Fibroblast of pulmonary artery (primary cell): Measurements from ENCODE around the gene GP5.

ENCODE experiments used
- DNase-seq: peaks from one replicate; pipeline ENCODE4 v3.0.0-alpha.2; 2010; ENCODE audit warnings: low read depth
- H3K4me3 ChIP-seq: replicated peaks from 2 replicates; pipeline ENCODE4 v1.5.1; 2011; ENCODE audit warnings: low read depth, mild to moderate bottlenecking, control low read depth, low read length, moderate library complexity
- CTCF ChIP-seq: IDR thresholded peaks from 2 replicates; pipeline ENCODE4 v1.5.1; 2011; ENCODE audit warnings: mild to moderate bottlenecking, control low read depth, low read length, inconsistent platforms; ENCODE audit errors: missing control alignments

GP5 gene

GRCh38 chr3:194384569-194385001 lies 14.5 kb downstream of the GP5 start:
- no peak for TF ChIP-seq CTCF
- no peak overlapping the region for H3K4me3 ChIP-seq
- no peak for DNase-seq

GRCh38 chr3:194384156-194384555 lies 14.9 kb downstream of the GP5 start:
- TF ChIP-seq CTCF = no peak
- no peak for DNase-seq
- H3K4me3 ChIP-seq = no peak overlapping the region

- H3K4me3 ChIP-seq = no peak overlapping the region
- DNase-seq = no peak
- TF ChIP-seq CTCF = no peak
Measured at GRCh38 chr3:194383276-194383940, 15.7 kb downstream of the GP5 start.

GRCh38 chr3:194382892-194383223 lies 16.2 kb downstream of the GP5 start:
- no peak overlapping the region for H3K4me3 ChIP-seq
- TF ChIP-seq CTCF = no peak
- no peak for DNase-seq

GRCh38 chr3:194382196-194382891 lies 16.7 kb downstream of the GP5 start:
- DNase-seq = no peak
- H3K4me3 ChIP-seq = no peak overlapping the region
- no peak for TF ChIP-seq CTCF

GRCh38 chr3:194381460-194381875 lies 17.6 kb downstream of the GP5 start:
- no peak for DNase-seq
- no peak for TF ChIP-seq CTCF
- no peak overlapping the region for H3K4me3 ChIP-seq

GRCh38 chr3:194380326-194380725 lies 18.7 kb downstream of the GP5 start:
- no peak for DNase-seq
- TF ChIP-seq CTCF = no peak
- no peak overlapping the region for H3K4me3 ChIP-seq
